PFSK-1 (cell line): Measurements from ENCODE around the gene GOLGA2.

ENCODE experiments used
- FOXP2 ChIP-seq: optimal IDR thresholded peaks from 2 replicates; pipeline ENCODE3; 2011; ENCODE audit warnings: borderline replicate concordance, control low read depth, inconsistent platforms; ENCODE audit not compliant: insufficient read depth; ENCODE audit errors: extremely low read length, extremely low read depth
- POLR2AphosphoS5 ChIP-seq: IDR thresholded peaks from 2 replicates; pipeline ENCODE4 v1.6.1; 2012; ENCODE audit warnings: low read depth, mild to moderate bottlenecking, control low read depth, low read length, moderate library complexity
- REST ChIP-seq, 2 experiments: IDR thresholded peaks; 2 replicates each; pipeline versions ENCODE4 v1.6.1 to v1.8.0; 2011 to 2012; ENCODE audit warnings: low read depth in 2 of 2, low read length in 2 of 2, control low read depth in 1 of 2, inconsistent platforms in 1 of 2, mild to moderate bottlenecking in 1 of 2, moderate library complexity in 1 of 2; ENCODE audit not compliant: insufficient read depth in 1 of 2
- SIN3A ChIP-seq: IDR thresholded peaks from 2 replicates; pipeline ENCODE4 v1.6.1; 2012; ENCODE audit warnings: mild to moderate bottlenecking, low read length, moderate library complexity, borderline replicate concordance; ENCODE audit not compliant: insufficient read depth
- TAF1 ChIP-seq: IDR thresholded peaks from 2 replicates; pipeline ENCODE4 v1.6.1; 2012; ENCODE audit warnings: low read length, control low read depth, borderline replicate concordance; ENCODE audit not compliant: insufficient read depth

GOLGA2 gene

GRCh38 chr9:128266868-128267590 is 8.8 kb downstream of the GOLGA2 start:
- TF ChIP-seq POLR2AphosphoS5, result no peak
- no peak for TF ChIP-seq SIN3A
- no peak for TF ChIP-seq TAF1
- TF ChIP-seq REST (IDR thresholded peaks at IDR 0.05; ENCODE audit: insufficient read depth in 1 of 2, low read depth in 2 of 2, low read length in 2 of 2), result no peak
- no peak for TF ChIP-seq FOXP2

- TF ChIP-seq TAF1 (no peak), FOXP2 (no peak), POLR2AphosphoS5 (no peak), REST (IDR thresholded peaks at IDR 0.05; ENCODE audit: insufficient read depth in 1 of 2, low read depth in 2 of 2, low read length in 2 of 2) (no peak), SIN3A (no peak)
These were observed 10.4 kb downstream of the GOLGA2 start for GRCh38 chr9:128265348-128265847.

GRCh38 chr9:128262687-128263086 is 13.1 kb downstream of the GOLGA2 start:
- no peak for TF ChIP-seq POLR2AphosphoS5
- no peak for TF ChIP-seq TAF1
- TF ChIP-seq SIN3A, result no peak
- no peak for TF ChIP-seq FOXP2
- TF ChIP-seq REST (IDR thresholded peaks at IDR 0.05; ENCODE audit: insufficient read depth in 1 of 2, low read depth in 2 of 2, low read length in 2 of 2), result no peak

GRCh38 chr9:128260340-128260739 is 15.5 kb downstream of the GOLGA2 start:
- no peak for TF ChIP-seq TAF1
- no peak for TF ChIP-seq FOXP2
- no peak for TF ChIP-seq REST (IDR thresholded peaks at IDR 0.05; ENCODE audit: insufficient read depth in 1 of 2, low read depth in 2 of 2, low read length in 2 of 2)
- TF ChIP-seq SIN3A, result no peak
- TF ChIP-seq POLR2AphosphoS5, result no peak

- no peak for TF ChIP-seq POLR2AphosphoS5
These were observed 16.7 kb downstream of the GOLGA2 start for GRCh38 chr9:128259156-128259555.
